Esophagus muscularis mucosa (tissue), 4 donors: Measurements from ENCODE around the gene LGALS9. TPM values are rescaled to one million over a fixed set of nuclear protein-coding genes. Genes with fewer than 3 reads are reported as not detected.
A peak's percentile ranks its signal among the peaks of the same experiment; 100 is the strongest.
"Not testable (repeated sequence)": the region's sequence is repeated elsewhere in the genome, so short reads cannot be mapped to it uniquely, and the experiment has no call there.

Experiments used
- DNase-seq: peaks from one replicate; pipeline ENCODE4 v3.0.0-alpha.2; 2017; ENCODE audit errors: extremely low spot score
- H3K27ac ChIP-seq, 4 donors: fragments of 200-600 bp; sonication (generic); replicated peaks in 1 of 4; 1 replicate in 3 of 4; 2 replicates in 1 of 4; pipeline ENCODE4 v1.5.1; 2016 to 2019; ENCODE audit warnings: mild to moderate bottlenecking in 1 of 4
- H3K27me3 ChIP-seq, 4 donors: fragments of 200-600 bp; sonication (generic); one replicate each; pipeline versions ENCODE4 v1.5.1 to v1.6.0; 2016 to 2019
- H3K36me3 ChIP-seq, 4 donors: fragments of 200-600 bp; sonication (generic); one replicate each; pipeline ENCODE4 v1.5.1; 2016 to 2019
- H3K4me1 ChIP-seq, 4 donors: fragments of 200-600 bp; sonication (generic); one replicate each; pipeline ENCODE4 v1.5.1; 2016 to 2019
- H3K4me3 ChIP-seq, 4 donors: fragments of 200-600 bp; sonication (generic); 1 replicate in 2 of 4; 2 replicates in 2 of 4; pipeline ENCODE4 v1.5.1; 2016 to 2019; ENCODE audit warnings: mild to moderate bottlenecking in 4 of 4, moderate library complexity in 1 of 4
- H3K9me3 ChIP-seq, 4 donors: fragments of 200-600 bp; sonication (generic); 1 replicate in 3 of 4; 2 replicates in 1 of 4; pipeline ENCODE4 v1.5.1; 2016 to 2019
- CTCF ChIP-seq, 3 experiments: fragments of 200-600 bp in 2 of 3; fragments of 450-650 bp in 1 of 3; sonication (generic) in 2 of 3; IDR thresholded peaks; one replicate each; pipeline ENCODE4 v1.5.1; 2017 to 2019; ENCODE audit warnings: antibody characterized with exemption in 3 of 3, mild to moderate bottlenecking in 2 of 3, moderate library complexity in 1 of 3
- EP300 ChIP-seq: sonication (generic); formaldehyde crosslinking; IDR thresholded peaks from one replicate; pipeline ENCODE4 v1.6.1; 2017; ENCODE audit warnings: antibody characterized with exemption
- POLR2A ChIP-seq: fragments of 450-650 bp; IDR thresholded peaks from one replicate; pipeline ENCODE4 v1.6.1; 2017; ENCODE audit warnings: antibody characterized with exemption, moderate library complexity, mild to moderate bottlenecking, low read depth
- POLR2AphosphoS5 ChIP-seq, 2 donors: sonication (generic); formaldehyde crosslinking; IDR thresholded peaks; one replicate each; pipeline ENCODE4 v1.6.1; 2017; ENCODE audit warnings: antibody characterized with exemption in 2 of 2
- WGBS: methylation state at CpG from one replicate; pipeline ENCODE4 v1.1.5; 2018; 5-methylcytosine and 5-hydroxymethylcytosine counted together
- intact Hi-C: fragments of 100-400 bp; cut with DNase I; formaldehyde crosslinking; loops from one replicate; pipeline ENCODE4 v1.15.1; 2023
- total RNA-seq, 4 donors: library from RNA; depleted of rRNA; stranded (reverse); fragments of >200 nt; gene quantifications; one replicate each; pipeline versions ENCODE4 v1.1.0 to v1.2.1, GENCODE V29; 2016

Gene LGALS9
- total RNA-seq, 4 donors from 2014 or later: 17.0 to 31.8 (median 24.4) TPM

GRCh38 chr17:27631411-27631760, 398 bp downstream of the LGALS9 start:
- Histone ChIP-seq H3K27ac (peak overlapping the region; percentile 43 to 65 (median 56)), H3K4me3 (peak overlapping the region; percentile 40 to 54 (median 42)), H3K4me1 (peaks cover 28 to 33% (median 32%) of the 10 kb centered on the region in 4 donors), H3K36me3 (peaks cover 0 to 7% (median 0%) of the 10 kb centered on the region in 4 donors), H3K27me3 (no peaks in the 10 kb centered on the region), H3K9me3 (no peaks in the 10 kb centered on the region)
- no peak for DNase-seq
- 65% methylated on average over 6 of the region's 6 CpGs for WGBS
- TF ChIP-seq EP300 (no peak), CTCF (IDR thresholded peaks at IDR 0.05) (no peak), POLR2A (no peak), POLR2AphosphoS5 (IDR thresholded peaks at IDR 0.05) (no peak)
- intact Hi-C loops: no loop called here

GRCh38 chr17:27631897-27632725, 1.1 kb downstream of the LGALS9 start:
- H3K4me3 ChIP-seq: peak overlapping the region; percentile 40 to 54 (median 42)
- 72% methylated on average over 7 of the region's 11 CpGs for WGBS
- H3K36me3 ChIP-seq: no peaks in the 10 kb centered on the region
- H3K9me3 ChIP-seq: no peaks in the 10 kb centered on the region
- no peaks in the 10 kb centered on the region for H3K27me3 ChIP-seq
- peaks cover 28 to 33% (median 32%) of the 10 kb centered on the region in 4 donors for H3K4me1 ChIP-seq
- TF ChIP-seq CTCF (IDR thresholded peaks at IDR 0.05): no peak
- TF ChIP-seq EP300: no peak
- TF ChIP-seq POLR2AphosphoS5 (IDR thresholded peaks at IDR 0.05): no peak
- no peak for TF ChIP-seq POLR2A
- intact Hi-C loops: no loop called here
- no peak for DNase-seq
- peak overlapping the region; percentile 43 to 65 (median 56) for H3K27ac ChIP-seq

GRCh38 chr17:27632766-27633165, 1.8 kb downstream of the LGALS9 start:
- peak overlapping the region; percentile 51 to 65 (median 57) for H3K27ac ChIP-seq
- H3K4me1 ChIP-seq: peaks cover 28 to 33% (median 32%) of the 10 kb centered on the region in 4 donors
- H3K36me3 ChIP-seq, H3K27me3 ChIP-seq, intact Hi-C loops, DNase-seq, H3K9me3 ChIP-seq: not testable (repeated sequence)
- peak overlapping the region in 2 of 4 donors; percentile 40 to 42 for H3K4me3 ChIP-seq
- peak; percentile 13 to 71 for TF ChIP-seq POLR2AphosphoS5 (IDR thresholded peaks at IDR 0.05)
- 34% methylated on average over 9 of the region's 9 CpGs for WGBS

- H3K27ac ChIP-seq: peak overlapping the region in 3 of 4 donors; percentile 51 to 62 (median 61)
- no peak for DNase-seq
- H3K4me1 ChIP-seq: peaks cover 28 to 33% (median 32%) of the 10 kb centered on the region in 4 donors
- H3K9me3 ChIP-seq: no peaks in the 10 kb centered on the region
- H3K4me3 ChIP-seq: no peak overlapping the region
- intact Hi-C loops: no loop called here
- TF ChIP-seq POLR2AphosphoS5 (IDR thresholded peaks at IDR 0.05) (no peak), EP300 (no peak), CTCF (IDR thresholded peaks at IDR 0.05) (no peak), POLR2A (no peak)
- H3K36me3 ChIP-seq: no peaks in the 10 kb centered on the region
- no peaks in the 10 kb centered on the region for H3K27me3 ChIP-seq
- 74% methylated on average over 9 of the region's 14 CpGs for WGBS
Measured at GRCh38 chr17:27633312-27634025, 2.5 kb downstream of the LGALS9 start.

- peaks cover 28 to 33% (median 32%) of the 10 kb centered on the region in 4 donors for H3K4me1 ChIP-seq
- H3K36me3 ChIP-seq: no peaks in the 10 kb centered on the region
- 100% methylated on average over 1 of the region's 1 CpG for WGBS
- no peaks in the 10 kb centered on the region for H3K27me3 ChIP-seq
- no peak for DNase-seq
- H3K9me3 ChIP-seq: no peaks in the 10 kb centered on the region
- no peak overlapping the region for H3K4me3 ChIP-seq
- TF ChIP-seq CTCF (IDR thresholded peaks at IDR 0.05): no peak
- TF ChIP-seq POLR2A: no peak
- no peak for TF ChIP-seq POLR2AphosphoS5 (IDR thresholded peaks at IDR 0.05)
- TF ChIP-seq EP300: no peak
- intact Hi-C loops: no loop called here
- peak overlapping the region in 1 of 4 donors; percentile 62 for H3K27ac ChIP-seq
Measured at GRCh38 chr17:27634026-27634335, 3.0 kb downstream of the LGALS9 start.
